Stimulated activated CD4-positive, alpha-beta T cell treated with anti-CD3 and anti-CD28 coated beads, Interleukin-12 subunit alpha, Interleukin-12 subunit beta, amount 100 ng/mL, for 48 hours (primary cell): Measurements from ENCODE around the gene CACNA1C.
A peak's percentile ranks its signal among the peaks of the same experiment; 100 is the strongest.

Source experiments
- DNase-seq, 3 donors: peaks; one replicate each; pipeline ENCODE4 v3.0.0-alpha.2; 2020; ENCODE audit warnings: low read depth in 2 of 3, low spot score in 1 of 3

The CACNA1C gene

GRCh38 chr12:2034633-2035430, 18.0 kb upstream of the CACNA1C start:
- DNase-seq, result peak; percentile 60 to 83 (median 80)

- no peak for DNase-seq
Measured at GRCh38 chr12:2035431-2036055, 17.2 kb upstream of the CACNA1C start.

GRCh38 chr12:2039034-2039433, 13.8 kb upstream of the CACNA1C start:
- no peak for DNase-seq

- no peak for DNase-seq
Measured at GRCh38 chr12:2043054-2043453, 9.7 kb upstream of the CACNA1C start.

- no peak for DNase-seq
Measured at GRCh38 chr12:2044165-2044564, 8.6 kb upstream of the CACNA1C start.

- DNase-seq, result no peak
Measured at GRCh38 chr12:2046957-2047356, 5.8 kb upstream of the CACNA1C start.

GRCh38 chr12:2047752-2048151, 5.0 kb upstream of the CACNA1C start:
- DNase-seq, result no peak

- no peak for DNase-seq
Measured at GRCh38 chr12:2049604-2050540, 2.9 kb upstream of the CACNA1C start.

- no peak for DNase-seq
Measured at GRCh38 chr12:2051700-2052621, 826 bp upstream of the CACNA1C start.

GRCh38 chr12:2053691-2054090, 904 bp downstream of the CACNA1C start:
- DNase-seq, result no peak

GRCh38 chr12:2054091-2055018, 1.6 kb downstream of the CACNA1C start:
- DNase-seq, result no peak

GRCh38 chr12:2057041-2057794, 4.4 kb downstream of the CACNA1C start:
- peak in 2 of 3 donors; percentile 13 to 46 for DNase-seq

- no peak for DNase-seq
Measured at GRCh38 chr12:2057795-2058408, 5.1 kb downstream of the CACNA1C start.

- DNase-seq, result no peak
Measured at GRCh38 chr12:2058837-2059236, 6.0 kb downstream of the CACNA1C start.

GRCh38 chr12:2061402-2061801, 8.6 kb downstream of the CACNA1C start:
- no peak for DNase-seq

GRCh38 chr12:2064071-2064507, 11.3 kb downstream of the CACNA1C start:
- DNase-seq, result no peak

- no peak for DNase-seq
Measured at GRCh38 chr12:2068653-2069052, 15.9 kb downstream of the CACNA1C start.

GRCh38 chr12:2070440-2071045, 17.8 kb downstream of the CACNA1C start:
- DNase-seq, result no peak
